ENCODE measurements around the gene TTC7B.

The TTC7B gene

GRCh38 chr14:90554341-90554740, 261.9 kb downstream of the TTC7B start:
- no peak for DNase-seq

- no peak for DNase-seq
Observed at GRCh38 chr14:90553921-90554336, 262.3 kb downstream of the TTC7B start.

GRCh38 chr14:90553298-90553920, 262.8 kb downstream of the TTC7B start:
- DNase-seq, result no peak

- no peak for DNase-seq
Observed at GRCh38 chr14:90552465-90553297, 263.5 kb downstream of the TTC7B start.

- no peak for DNase-seq
Observed at GRCh38 chr14:90551733-90552464, 264.3 kb downstream of the TTC7B start.

- no peak for DNase-seq
Observed at GRCh38 chr14:90551070-90551704, 265.0 kb downstream of the TTC7B start.

GRCh38 chr14:90549794-90550641, 266.2 kb downstream of the TTC7B start:
- DNase-seq, result no peak

- DNase-seq, result no peak
Observed at GRCh38 chr14:90548455-90548854, 267.8 kb downstream of the TTC7B start.

GRCh38 chr14:90547968-90548367, 268.3 kb downstream of the TTC7B start:
- DNase-seq, result no peak

- DNase-seq, result no peak
Observed at GRCh38 chr14:90547250-90547649, 269.0 kb downstream of the TTC7B start.

GRCh38 chr14:90546767-90547166, 269.5 kb downstream of the TTC7B start:
- no peak for DNase-seq

- no peak for DNase-seq
Observed at GRCh38 chr14:90545966-90546751, 270.1 kb downstream of the TTC7B start.

GRCh38 chr14:90545382-90545781, 270.8 kb downstream of the TTC7B start:
- DNase-seq, result no peak

GRCh38 chr14:90544971-90545370, 271.3 kb downstream of the TTC7B start:
- no peak for DNase-seq

- DNase-seq, result no peak
Observed at GRCh38 chr14:90544566-90544965, 271.7 kb downstream of the TTC7B start.

GRCh38 chr14:90543876-90544275, 272.4 kb downstream of the TTC7B start:
- no peak for DNase-seq

GRCh38 chr14:90541076-90541634, 275.1 kb downstream of the TTC7B start:
- DNase-seq, result no peak

GRCh38 chr14:90540437-90540836, 275.8 kb downstream of the TTC7B start:
- DNase-seq, result no peak

GRCh38 chr14:90539996-90540395, 276.2 kb downstream of the TTC7B start:
- DNase-seq, result no peak

- DNase-seq, result no peak
Observed at GRCh38 chr14:90539496-90539775, 276.8 kb downstream of the TTC7B start.

Data from activated CD8-positive, alpha-beta memory T cell treated with anti-CD3 and anti-CD28 coated beads for 24 hours (primary cell).